ENCODE results near the gene TMED8. TPM values are rescaled to one million over a fixed set of nuclear protein-coding genes. Genes with fewer than 3 reads are reported as not detected.
A peak's percentile ranks its signal among the peaks of the same experiment; 100 is the strongest.

The TMED8 gene
- total and polyA plus RNA-seq, 4 donors: 1.3 to 6.9 (median 4.2) TPM

GRCh38 chr14:77364146-77364545 lies 12.7 kb downstream of the TMED8 start:
- TF ChIP-seq, protein P1, sequence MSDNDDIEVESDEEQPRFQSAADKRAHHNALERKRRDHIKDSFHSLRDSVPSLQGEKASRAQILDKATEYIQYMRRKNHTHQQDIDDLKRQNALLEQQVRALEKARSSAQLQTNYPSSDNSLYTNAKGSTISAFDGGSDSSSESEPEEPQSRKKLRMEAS (IDR thresholded peaks at IDR 0.05): no peak
- TF ChIP-seq, protein P2, sequence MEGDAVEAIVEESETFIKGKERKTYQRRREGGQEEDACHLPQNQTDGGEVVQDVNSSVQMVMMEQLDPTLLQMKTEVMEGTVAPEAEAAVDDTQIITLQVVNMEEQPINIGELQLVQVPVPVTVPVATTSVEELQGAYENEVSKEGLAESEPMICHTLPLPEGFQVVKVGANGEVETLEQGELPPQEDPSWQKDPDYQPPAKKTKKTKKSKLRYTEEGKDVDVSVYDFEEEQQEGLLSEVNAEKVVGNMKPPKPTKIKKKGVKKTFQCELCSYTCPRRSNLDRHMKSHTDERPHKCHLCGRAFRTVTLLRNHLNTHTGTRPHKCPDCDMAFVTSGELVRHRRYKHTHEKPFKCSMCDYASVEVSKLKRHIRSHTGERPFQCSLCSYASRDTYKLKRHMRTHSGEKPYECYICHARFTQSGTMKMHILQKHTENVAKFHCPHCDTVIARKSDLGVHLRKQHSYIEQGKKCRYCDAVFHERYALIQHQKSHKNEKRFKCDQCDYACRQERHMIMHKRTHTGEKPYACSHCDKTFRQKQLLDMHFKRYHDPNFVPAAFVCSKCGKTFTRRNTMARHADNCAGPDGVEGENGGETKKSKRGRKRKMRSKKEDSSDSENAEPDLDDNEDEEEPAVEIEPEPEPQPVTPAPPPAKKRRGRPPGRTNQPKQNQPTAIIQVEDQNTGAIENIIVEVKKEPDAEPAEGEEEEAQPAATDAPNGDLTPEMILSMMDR (IDR thresholded peaks at IDR 0.05; ENCODE audit: low read depth, low read length, missing input control): no peak
- TF ChIP-seq JUND (IDR thresholded peaks at IDR 0.05): no peak
- TF ChIP-seq NR2F2 (IDR thresholded peaks at IDR 0.05): no peak
- peak in 1 of 2 donors; percentile 12 for TF ChIP-seq HNF4A (conservative IDR thresholded peaks at IDR 0.05)
- TF ChIP-seq, protein P3, sequence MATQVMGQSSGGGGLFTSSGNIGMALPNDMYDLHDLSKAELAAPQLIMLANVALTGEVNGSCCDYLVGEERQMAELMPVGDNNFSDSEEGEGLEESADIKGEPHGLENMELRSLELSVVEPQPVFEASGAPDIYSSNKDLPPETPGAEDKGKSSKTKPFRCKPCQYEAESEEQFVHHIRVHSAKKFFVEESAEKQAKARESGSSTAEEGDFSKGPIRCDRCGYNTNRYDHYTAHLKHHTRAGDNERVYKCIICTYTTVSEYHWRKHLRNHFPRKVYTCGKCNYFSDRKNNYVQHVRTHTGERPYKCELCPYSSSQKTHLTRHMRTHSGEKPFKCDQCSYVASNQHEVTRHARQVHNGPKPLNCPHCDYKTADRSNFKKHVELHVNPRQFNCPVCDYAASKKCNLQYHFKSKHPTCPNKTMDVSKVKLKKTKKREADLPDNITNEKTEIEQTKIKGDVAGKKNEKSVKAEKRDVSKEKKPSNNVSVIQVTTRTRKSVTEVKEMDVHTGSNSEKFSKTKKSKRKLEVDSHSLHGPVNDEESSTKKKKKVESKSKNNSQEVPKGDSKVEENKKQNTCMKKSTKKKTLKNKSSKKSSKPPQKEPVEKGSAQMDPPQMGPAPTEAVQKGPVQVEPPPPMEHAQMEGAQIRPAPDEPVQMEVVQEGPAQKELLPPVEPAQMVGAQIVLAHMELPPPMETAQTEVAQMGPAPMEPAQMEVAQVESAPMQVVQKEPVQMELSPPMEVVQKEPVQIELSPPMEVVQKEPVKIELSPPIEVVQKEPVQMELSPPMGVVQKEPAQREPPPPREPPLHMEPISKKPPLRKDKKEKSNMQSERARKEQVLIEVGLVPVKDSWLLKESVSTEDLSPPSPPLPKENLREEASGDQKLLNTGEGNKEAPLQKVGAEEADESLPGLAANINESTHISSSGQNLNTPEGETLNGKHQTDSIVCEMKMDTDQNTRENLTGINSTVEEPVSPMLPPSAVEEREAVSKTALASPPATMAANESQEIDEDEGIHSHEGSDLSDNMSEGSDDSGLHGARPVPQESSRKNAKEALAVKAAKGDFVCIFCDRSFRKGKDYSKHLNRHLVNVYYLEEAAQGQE (IDR thresholded peaks at IDR 0.05): no peak
- no peak for DNase-seq (ENCODE audit: low spot score)
- Histone ChIP-seq H3K27ac (ENCODE audit: low read depth in 1 of 2, low read length in 2 of 2) (no peak overlapping the region), H3K4me1 (ENCODE audit: control insufficient read depth in 4 of 4, insufficient read depth in 4 of 4, low read length in 3 of 4) (peaks cover 0 to 4% (median 2%) of the 10 kb centered on the region in 4 donors), H3K9me3 (ENCODE audit: control insufficient read depth in 4 of 4, low read length in 3 of 4) (no peaks in the 10 kb centered on the region), H3K9ac (ENCODE audit: low read depth in 1 of 2, low read length in 2 of 2) (no peak overlapping the region), H3K27me3 (ENCODE audit: control insufficient read depth in 4 of 4, insufficient read depth in 4 of 4, low read length in 3 of 4) (no peaks in the 10 kb centered on the region), H3K36me3 (ENCODE audit: control insufficient read depth in 4 of 4, insufficient read depth in 3 of 4, low read depth in 1 of 4, low read length in 3 of 4) (no peaks in the 10 kb centered on the region), H3K4me3 (ENCODE audit: low read depth in 1 of 3, low read length in 3 of 3) (no peak overlapping the region)
- 83% methylated on average over 3 of the region's 3 CpGs for WGBS

DNA sequence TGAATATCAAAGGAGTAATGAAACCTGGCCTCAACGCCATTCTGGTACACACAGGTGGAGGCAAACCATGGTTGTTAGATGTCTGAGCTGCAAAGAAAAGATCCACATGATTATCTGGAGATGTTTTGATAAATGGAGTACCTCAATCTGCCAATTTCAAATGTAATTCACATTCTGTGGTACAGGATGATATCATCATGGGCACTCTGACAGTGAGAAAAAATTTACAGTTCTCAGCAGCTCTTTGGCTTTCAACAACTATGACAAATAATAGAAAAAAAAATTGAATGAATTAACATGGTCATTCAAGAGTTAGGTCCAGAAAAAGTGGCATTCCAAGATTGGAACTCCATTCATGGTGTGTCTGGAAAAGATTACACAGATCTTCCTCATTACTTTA lies 17.3 kb downstream of the TMED8 start:
- Histone ChIP-seq H3K4me3 (ENCODE audit: low read depth in 1 of 3, low read length in 3 of 3) (no peak overlapping the region), H3K9ac (ENCODE audit: low read depth in 1 of 2, low read length in 2 of 2) (no peak overlapping the region), H3K9me3 (ENCODE audit: control insufficient read depth in 4 of 4, low read length in 3 of 4) (no peaks in the 10 kb centered on the region), H3K36me3 (ENCODE audit: control insufficient read depth in 4 of 4, insufficient read depth in 3 of 4, low read depth in 1 of 4, low read length in 3 of 4) (no peaks in the 10 kb centered on the region), H3K27ac (ENCODE audit: low read depth in 1 of 2, low read length in 2 of 2) (no peak overlapping the region), H3K4me1 (ENCODE audit: control insufficient read depth in 4 of 4, insufficient read depth in 4 of 4, low read length in 3 of 4) (no peaks in the 10 kb centered on the region), H3K27me3 (ENCODE audit: control insufficient read depth in 4 of 4, insufficient read depth in 4 of 4, low read length in 3 of 4) (no peaks in the 10 kb centered on the region)
- 97% methylated on average over 1 of the region's 1 CpG for WGBS
- TF ChIP-seq RXRA (IDR thresholded peaks at IDR 0.05) (no peak), HNF4A (conservative IDR thresholded peaks at IDR 0.05) (no peak), JUND (IDR thresholded peaks at IDR 0.05) (no peak), SP1 (IDR thresholded peaks at IDR 0.05) (no peak), EGR1 (IDR thresholded peaks at IDR 0.05; ENCODE audit: low read depth in 2 of 2) (no peak), NR2F2 (IDR thresholded peaks at IDR 0.05) (no peak), FOXA1 (IDR thresholded peaks at IDR 0.05) (no peak)
- TF ChIP-seq, protein P1 (IDR thresholded peaks at IDR 0.05): no peak
- no peak for DNase-seq (ENCODE audit: low spot score)

DNA sequence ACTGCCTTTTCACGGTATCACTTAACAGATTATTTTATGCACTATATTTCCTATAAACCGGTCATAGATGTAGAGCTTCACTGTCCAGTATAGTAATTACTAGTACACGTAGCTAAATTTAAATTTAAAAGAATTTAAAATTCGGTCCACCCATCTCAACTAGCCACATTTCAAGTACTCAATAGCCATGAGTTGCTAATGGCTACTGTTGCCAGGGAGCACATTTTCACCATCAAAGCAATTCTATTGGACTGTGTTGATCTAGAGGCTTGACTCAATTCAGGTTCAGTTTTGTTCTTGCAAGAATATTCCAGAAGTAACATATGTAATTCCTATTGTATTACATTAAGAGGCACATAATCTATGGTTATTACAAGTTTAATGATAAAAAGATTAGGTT lies 20.0 kb downstream of the TMED8 start:
- H3K4me1 ChIP-seq (ENCODE audit: control insufficient read depth in 4 of 4, insufficient read depth in 4 of 4, low read length in 3 of 4): peaks cover 0 to 4% (median 0%) of the 10 kb centered on the region in 4 donors
- no peaks in the 10 kb centered on the region for H3K27me3 ChIP-seq (ENCODE audit: control insufficient read depth in 4 of 4, insufficient read depth in 4 of 4, low read length in 3 of 4)
- H3K36me3 ChIP-seq (ENCODE audit: control insufficient read depth in 4 of 4, insufficient read depth in 3 of 4, low read depth in 1 of 4, low read length in 3 of 4): no peaks in the 10 kb centered on the region
- H3K4me3 ChIP-seq (ENCODE audit: low read depth in 1 of 3, low read length in 3 of 3): no peak overlapping the region
- no peak for DNase-seq (ENCODE audit: low spot score)
- H3K9me3 ChIP-seq (ENCODE audit: control insufficient read depth in 4 of 4, low read length in 3 of 4): no peaks in the 10 kb centered on the region
- H3K27ac ChIP-seq (ENCODE audit: low read depth in 1 of 2, low read length in 2 of 2): no peak overlapping the region
- no peak for TF ChIP-seq HNF4G (IDR thresholded peaks at IDR 0.05)
- WGBS: 96% methylated on average over 4 of the region's 4 CpGs
- no peak overlapping the region for H3K9ac ChIP-seq (ENCODE audit: low read depth in 1 of 2, low read length in 2 of 2)

Measured in liver (tissue), 9 donors.